GM18907 (cell line): ENCODE measurements around the gene MED27.

Experiments
- ATAC-seq: cut with Tn5 transposase; IDR thresholded peaks from one replicate; pipeline ENCODE4 v1.9.1; 2021; ENCODE audit warnings: mild to moderate bottlenecking, moderate library complexity; ENCODE audit not compliant: unreplicated experiment

MED27 gene

DNA sequence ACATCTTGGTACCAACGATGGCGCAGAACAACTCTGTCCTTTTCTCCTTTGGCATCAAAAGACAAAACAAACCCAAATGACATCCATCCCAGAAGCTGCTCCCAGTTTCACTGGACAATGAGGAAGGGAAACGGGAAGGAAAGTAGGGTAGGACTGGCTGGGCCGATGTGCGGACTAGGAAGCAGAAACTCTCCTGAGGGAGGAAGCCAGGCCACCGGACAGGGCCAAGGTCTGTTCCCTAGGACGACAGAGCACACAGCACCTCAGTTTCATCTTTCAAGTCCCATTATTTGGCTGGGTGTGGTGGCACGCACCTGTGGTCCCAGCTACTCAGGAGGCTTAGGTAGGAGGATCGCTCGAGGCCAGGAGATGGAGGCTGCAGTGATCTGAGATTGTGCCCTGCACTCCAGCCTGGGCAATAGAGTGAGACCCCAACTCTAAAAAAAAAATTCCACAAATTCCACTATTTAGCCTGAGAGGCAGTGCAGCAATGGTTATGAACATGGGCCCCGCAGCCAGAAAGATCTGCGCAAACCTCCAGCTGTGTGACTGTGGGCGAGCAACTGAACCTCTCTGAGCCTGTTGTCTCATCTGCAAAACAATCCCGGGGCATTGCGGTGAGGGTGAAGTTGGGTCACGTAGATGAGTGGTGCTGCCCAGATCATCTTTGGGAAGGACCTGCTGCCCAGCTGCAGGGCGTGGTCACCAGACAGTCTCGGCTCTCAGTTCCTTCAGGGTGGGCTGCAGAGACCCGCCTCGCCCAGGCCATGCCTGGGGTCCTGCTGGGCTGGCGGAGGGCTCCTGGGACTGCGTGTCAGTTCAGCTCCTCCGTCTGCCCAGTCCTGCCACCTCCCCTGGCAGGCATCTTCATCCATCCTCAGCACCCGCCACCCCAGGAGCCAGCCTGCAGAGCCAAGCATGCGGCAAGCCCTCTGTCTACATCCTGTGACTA is 238.6 kb downstream of the MED27 start:
- no peak for ATAC-seq

DNA sequence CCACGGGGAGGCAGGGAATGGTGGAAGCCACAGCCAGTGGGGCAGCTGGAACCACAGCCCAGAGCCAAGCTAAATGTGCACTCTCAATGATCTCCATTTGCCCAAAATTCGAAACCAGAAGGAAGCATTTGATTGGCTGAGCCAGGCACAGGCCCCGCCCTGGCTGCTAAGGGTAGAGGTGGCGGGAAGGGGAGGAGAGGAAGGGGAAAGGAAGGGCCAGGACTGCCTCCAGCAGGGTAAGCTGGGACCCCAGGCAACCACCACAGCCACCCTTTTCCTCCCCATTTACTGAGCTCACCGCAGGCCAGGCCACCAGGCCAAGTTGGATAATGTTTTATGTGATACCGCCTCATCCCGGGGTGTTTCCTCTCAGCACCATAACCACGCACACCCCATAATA is 239.4 kb downstream of the MED27 start:
- ATAC-seq: no peak

DNA sequence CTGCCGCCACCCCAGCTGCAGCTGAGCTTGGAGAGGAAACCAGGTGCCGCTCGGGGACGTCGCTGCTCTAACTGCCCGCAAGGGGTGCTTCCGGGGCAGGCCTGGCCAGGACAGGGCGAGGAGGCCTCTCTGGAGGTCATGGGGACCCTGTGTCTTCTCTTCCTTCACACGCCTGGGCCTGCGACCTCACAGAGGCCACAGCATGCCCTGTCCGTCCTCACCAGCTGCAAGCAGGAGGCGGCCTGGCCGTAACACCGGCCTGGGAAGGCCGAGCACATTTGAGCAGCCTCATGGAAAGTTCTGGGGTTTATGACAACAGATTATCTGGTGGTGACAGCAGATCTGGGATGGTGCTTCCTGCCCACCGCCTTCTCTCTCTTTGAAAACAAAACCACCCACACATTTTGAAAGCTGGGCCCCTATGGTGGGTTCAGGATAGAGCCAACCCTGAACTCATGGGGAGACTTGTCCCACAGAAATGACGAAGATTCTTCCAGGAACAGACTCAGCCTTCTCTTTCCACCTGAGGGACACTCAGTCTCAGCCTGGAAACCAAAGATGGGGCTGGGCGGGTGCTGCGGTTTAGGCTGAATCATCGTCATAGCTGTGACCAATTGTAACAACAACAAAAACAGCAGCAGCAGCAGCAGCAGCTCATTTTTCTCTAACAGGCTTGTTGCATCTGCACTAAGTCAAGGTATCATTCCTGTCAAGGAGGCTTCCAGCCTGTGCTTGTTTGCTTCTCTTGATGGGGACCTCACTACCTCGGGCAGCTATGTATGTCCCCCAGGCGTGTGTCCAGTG is 240.2 kb downstream of the MED27 start:
- no peak for ATAC-seq

DNA sequence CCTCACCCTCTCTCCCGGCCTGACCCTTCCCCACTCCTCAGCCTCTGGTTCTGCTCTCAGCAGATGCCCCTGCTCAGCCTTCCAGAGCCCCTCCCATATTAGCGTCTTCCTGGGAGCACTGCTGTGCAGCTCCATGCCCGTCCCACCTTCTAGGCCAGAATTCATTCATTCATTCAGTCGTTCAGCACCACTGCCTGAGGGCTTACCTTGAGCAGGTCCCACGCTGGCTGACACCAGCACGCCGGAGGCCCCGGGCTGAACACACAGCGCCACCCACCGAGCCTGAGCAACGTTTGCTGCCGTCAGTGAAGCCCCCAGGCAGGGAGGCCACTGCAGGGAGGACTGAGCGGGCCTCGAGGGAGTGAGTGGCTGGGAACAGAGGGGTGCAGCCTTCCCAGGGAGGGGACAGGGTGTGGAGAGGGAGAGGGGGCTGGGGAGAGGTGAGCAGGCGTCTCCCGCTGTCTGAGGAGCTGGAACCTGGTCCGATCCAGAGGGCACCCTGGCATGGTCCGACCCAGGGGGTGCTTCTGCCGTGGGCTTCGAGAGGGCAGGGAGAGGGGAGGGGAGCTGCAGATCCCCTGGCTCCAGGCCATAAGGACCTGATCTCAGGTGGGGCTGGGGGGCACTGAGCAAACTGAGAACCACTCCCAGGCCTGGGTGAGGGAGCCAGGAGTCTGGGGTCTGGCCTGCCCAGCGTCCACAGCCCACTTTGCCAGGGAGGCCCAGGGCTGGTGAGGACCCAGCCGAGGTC is 241.0 kb downstream of the MED27 start:
- no peak for ATAC-seq

DNA sequence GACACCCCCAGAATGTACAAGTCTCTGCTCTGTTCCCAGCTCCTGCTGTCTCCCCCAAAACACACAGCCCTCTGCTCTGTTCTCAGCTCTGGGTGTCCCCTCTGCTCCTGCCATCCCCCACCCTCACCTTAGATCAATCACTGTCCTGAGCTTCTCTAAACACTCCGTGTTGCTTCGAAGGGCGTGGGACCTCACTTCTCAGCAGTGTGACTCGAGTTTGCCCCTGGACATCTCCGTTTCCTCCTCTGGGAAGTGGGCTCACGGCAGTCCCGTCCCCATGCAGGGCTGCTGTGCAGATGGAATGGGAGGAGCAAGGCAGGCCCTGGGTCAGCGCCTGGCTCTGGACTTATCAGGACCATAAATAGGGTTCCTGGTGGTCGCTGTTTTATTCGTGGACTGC is 241.8 kb downstream of the MED27 start:
- no peak for ATAC-seq

DNA sequence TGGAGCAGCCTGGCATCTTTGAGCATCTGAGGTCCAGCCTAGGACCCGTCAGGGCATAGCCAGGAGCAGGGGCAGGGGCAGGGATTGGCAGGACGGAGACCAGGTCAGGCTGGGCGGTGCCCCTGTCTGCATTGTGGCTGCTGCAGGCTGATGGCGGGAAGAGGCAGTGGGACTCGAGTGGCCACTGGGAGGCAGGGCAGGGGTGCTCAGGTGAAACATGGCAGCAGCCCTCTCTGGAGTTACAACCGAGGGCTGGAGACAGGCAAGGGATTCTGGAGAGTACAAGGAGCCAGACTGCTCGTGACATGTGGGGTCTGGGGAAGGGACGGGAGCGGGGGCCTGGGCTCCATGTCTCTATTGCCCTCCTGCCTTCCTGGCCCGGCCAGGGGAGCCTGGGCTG is 242.4 kb downstream of the MED27 start:
- ATAC-seq: no peak

DNA sequence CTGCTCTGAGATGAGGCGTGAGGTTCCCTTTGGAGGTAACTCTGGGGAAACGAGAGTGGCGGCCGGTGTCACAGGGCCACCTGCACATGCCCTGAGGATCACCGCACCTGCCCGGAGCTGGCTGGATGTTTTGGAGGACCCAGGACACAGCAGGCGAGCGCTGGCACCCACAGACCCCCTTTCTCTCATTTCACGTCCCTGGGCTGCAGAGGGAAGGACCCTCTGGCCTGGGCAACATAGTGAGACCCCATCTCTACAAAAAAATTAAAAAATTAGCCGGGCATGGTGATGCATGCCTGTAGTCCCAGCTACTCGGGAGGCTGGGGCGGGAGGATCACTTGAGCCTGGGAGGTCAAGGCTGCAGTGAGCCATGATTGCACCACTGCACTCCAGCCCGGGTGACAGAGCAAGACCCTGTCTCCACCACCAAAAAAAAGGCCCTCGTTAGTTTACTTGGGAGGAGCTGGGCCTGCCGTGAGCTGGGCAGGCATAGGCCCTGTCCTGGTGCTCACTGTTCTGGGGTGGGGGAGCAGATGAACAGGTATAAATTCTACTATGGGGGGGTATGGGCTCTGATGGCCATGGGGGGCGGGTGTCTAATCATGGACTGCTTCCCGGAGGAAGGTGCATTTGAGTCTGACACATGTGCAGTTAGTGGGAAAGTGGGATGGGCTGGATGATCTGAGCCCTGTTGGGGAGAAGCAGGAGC is 242.9 kb downstream of the MED27 start:
- no peak for ATAC-seq

DNA sequence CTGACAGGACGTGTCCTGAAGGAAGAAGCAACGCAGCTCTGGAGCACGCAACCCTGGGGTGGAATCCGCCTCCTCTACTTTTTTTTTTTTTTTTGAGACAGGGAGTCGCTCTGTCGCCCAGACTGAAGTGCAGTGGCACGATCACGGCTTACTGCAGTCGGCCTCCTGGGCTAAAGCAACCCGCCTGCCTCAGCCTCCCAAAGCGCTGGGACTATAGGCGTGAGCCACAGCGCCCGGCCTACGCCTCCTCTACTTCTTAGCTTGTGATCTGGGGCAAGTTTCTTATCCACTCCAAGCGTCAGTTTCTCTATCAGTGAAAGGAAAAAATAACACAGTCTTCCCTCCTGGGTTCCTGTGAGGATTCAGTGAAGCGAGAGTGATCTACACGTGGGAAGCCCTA is 243.6 kb downstream of the MED27 start:
- ATAC-seq: no peak

DNA sequence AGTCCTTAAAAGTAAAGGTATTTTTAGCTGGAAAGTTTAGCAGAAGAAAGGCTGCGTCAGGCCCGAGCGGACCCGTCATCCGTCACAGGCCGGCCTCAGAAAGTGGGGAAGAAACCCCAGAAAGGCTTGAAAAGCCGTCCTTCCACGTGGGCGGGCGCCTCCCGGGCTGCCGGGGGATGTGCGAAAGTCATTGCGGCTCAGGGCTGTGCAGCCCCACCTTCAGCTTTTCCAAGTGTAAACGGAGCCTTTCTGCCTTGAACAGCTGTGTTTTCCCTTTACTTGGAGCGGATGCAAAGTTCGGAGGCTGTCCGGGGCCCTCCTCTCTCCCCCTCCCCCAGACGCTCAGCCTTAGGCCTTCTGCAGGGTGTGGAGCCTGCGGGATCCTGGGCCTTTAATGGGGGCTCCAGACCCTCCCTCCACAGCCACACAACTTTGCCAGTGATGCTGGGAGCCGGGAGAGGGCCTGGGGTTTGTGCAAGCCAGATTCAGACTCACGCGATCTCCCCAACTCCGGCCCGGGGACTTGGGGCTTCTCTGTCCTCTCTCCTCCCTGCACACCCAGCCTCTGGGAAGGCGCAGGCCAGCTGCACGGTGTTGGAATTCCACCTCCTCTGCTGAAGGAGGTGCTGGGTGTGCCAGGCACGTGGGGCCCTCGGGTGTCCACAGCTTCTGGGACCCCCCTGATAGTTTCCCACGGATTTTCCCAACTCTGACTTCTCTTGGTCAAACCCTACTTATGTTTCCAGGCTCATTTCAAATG is 244.3 kb downstream of the MED27 start:
- no peak for ATAC-seq

DNA sequence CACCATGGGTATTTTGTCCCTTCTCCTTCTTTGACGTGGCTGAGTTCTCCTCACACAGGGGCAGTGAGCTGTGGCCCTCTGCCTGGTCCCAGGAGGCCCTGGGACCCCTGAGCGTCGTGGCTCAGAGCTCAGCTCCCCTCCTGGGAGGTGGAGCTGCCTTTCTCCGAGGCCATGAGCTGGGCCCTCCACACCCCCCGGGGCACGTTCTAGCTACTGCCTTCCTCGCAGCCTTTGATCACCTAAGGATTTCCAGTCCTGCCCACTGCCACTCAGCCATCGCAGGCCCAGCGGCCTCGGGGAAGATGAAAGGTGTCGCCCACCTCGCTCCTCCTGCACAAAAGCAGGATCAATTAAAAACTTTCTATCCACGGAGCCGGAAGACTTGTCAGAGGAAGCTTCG is 244.9 kb downstream of the MED27 start:
- no peak for ATAC-seq

DNA sequence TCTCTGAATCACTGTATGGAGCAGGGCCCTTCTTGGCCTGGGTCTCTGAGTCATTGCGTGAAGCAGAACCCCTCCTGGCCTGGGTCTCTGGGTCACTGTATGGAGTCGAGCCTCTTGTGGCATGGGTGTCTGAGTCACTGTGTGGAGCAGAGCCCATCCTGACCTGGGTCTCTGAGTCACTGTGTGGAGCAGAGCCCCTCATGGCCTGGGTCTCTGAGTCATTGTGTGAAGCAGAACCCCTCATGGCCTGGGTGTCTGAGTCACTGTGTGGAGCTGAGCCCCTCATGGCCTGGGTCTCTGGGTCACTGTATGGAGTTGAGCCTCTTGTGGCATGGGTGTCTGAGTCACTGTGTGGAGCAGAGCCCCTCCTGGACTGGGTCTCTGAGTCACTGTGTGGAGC is 245.8 kb downstream of the MED27 start:
- ATAC-seq: no peak

DNA sequence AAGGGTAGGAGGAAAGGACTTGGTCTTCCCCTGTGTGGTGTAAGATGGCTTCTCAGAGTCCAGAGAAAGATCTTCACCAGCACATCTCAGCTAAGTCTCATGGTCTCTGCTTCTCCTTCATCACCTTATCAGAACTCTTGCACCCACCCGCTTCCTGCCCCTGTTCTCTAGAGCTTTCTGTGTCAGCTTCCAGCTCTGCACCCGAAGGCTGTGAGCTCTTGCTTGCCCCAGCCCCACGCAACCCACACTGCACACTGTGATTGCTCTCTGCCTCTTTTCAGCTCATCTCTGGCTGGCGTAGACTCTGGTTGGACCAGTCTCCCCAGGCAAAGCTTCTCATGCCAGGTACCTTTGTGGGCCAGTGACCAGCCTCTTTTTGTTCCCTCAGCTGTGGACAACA is 246.6 kb downstream of the MED27 start:
- no peak for ATAC-seq

DNA sequence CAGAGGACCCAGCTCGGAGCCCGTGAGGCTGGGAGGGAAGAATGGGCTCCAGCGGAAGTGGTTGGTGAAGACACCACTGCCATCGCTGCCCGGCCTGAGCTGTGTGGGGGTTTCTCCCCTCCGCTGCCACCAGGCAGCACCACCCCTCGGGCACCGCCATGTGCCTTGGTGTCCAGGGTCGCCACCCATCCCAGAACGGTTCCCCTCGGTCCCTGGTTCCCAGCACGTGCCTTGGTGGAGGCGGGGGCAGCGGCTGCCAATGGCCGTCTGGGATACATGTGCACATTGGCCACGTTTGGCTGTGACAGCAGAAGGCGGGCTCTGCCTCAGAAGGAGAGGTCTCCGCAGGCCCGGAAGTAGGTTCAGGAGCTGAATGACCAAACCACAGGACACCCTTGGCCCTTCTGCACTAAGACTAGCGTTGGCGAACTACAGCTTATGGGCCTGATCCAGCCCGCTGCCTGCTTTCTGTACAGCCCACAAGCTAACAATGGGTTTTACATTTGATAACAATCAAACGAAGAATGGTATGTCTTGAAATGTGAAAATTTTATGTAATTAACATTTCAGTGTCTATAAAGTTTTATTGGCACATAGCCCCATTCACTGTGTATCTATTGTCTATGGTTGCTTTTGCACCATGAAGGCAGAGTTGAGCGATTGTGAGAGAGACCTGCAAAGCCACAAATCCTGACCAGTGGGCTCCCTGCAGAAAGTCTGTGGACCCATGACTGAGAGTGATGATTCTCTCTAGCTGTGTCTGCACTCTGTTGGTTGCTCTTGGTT is 248.1 kb downstream of the MED27 start:
- ATAC-seq: no peak

DNA sequence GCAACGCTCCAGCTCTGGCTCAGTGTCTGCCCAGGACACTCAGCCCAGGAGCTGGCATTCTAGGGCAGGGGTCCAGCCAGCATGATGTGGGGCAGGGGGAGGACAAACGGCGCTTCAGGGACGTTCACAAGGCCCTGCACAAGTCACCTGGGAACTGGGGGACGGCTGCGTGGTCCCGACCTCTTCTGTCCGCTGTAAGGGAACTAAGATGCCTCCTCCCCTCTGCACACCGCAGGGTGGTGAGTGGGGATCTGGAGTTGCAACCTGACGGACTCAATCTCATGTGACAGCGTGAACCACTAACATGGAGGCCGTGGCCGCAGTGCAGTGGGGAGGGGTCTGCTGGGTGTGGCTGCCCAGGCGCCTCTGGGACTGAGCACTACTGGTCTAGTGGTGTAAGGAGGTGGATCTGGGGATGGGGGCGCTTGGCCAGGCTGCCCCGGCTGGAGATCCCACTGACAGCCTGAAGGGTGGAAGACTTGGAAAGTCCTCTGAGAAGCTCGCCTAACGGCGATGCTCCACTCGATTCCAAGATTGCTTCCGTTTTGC is 251.8 kb downstream of the MED27 start:
- ATAC-seq: no peak

DNA sequence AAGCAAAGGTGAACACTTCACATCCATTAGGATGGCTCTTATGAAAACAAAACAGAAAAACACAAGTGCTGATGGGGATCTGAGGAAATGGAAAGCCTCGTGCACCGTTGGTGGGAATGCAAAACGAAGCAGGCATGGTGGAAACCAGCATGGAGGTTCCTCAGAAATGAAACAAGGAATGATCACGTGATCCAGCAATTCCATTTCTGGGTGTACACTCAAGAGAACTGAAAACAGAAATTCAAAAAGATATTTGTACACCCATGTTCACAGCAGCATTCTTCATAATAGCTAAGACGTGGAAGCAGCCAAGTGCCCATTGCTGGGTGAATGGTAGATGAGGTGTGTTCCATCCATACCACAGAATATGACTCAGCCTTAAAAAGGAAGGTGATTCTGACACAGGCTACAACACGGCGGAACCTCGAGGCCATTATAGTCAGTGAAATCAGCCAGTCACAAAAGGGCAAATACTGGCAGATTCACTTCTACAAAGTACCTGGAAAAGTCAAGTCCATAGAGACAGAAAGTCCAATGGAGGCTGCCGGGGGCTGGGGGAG is 252.6 kb downstream of the MED27 start:
- no peak for ATAC-seq

DNA sequence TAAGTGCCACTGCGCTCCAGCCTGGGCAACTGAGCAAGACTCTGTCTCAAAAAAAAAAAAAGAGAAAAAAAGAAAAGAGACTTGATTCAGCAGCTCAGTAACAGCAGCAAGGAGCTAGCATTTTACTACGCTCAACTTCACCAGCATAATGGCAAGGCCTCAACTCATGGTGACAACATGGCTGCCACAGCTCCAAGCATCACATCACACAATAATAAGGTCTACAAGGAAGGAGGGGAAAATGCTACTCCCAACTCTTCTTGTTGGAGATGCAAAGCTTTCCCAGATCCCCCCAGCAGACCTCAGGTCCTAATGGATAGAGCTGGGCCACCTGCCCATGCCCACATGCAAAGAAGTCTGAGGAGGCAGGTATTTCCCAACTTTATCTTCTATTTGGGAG is 253.6 kb downstream of the MED27 start:
- no peak for ATAC-seq

DNA sequence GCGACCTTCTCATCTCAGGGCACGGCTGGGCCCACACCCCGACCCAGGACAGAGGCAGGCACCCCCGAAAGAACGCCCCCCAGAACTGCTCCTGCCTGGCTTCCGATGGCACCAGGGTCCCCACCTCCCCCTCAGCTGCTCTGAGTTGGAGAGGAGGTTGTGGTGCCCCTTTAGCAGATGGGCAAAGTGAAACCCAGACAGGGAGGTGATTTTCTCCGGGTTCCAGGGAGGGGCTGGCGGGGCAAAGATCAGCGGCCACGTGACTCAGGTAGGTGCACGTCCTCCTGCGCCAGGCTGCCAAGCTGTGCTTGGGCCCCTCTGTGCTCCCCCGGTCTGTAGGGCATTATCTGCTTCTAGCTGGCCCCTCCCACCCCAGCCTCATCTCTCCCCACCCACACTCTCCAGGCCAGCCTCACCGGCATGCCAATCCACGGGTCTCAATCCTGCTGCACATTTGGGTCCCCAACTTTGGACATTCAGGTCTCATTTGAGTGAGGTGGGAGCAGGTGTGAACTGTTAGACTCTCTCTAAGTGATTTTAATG is 254.6 kb downstream of the MED27 start:
- no peak for ATAC-seq

DNA sequence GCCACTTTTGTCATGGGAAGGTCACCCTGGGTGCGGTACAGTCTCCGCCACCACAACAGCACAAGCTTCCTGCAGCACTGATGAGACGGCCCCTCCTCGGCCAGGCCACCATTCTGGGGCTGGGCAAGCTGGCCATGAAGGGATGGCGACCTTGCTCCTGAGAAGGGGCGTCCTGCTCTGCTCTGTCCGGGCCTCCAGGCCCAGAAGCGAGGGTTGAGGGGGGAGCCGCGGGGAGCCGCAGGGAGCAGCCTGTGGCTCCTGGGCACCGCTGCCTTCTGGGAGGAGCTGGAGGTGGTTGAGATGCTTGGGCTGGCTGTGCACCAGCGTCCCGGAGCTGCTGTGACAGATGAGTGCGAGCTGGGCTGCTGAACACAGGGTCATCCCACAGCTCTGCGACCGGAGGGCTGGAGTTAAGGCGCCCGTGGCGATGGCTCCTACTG is 255.5 kb downstream of the MED27 start:
- no peak for ATAC-seq
